RWPE2 (cell line): ENCODE data around the gene TRPC4AP.

Experiments used
- ATAC-seq: fragments of 200-7000 bp; cut with Tn5 transposase; 3 replicates; pipeline ENCODE4 v1.9.1; 2021; ENCODE audit warnings: low read depth
- DNase-seq: peaks from one replicate; pipeline ENCODE4 v3.0.0-alpha.2; 2020; ENCODE audit warnings: low spot score
- H3K27ac ChIP-seq: fragments of 450-650 bp; 2 replicates; pipeline ENCODE4 v1.5.1; 2017; ENCODE audit warnings: mild to moderate bottlenecking; ENCODE audit not compliant: poor library complexity, severe bottlenecking
- H3K27me3 ChIP-seq: fragments of 250-450 bp; sonication (Bioruptor Pico); 2 replicates; pipeline ENCODE4 v1.5.1; 2021; ENCODE audit warnings: mild to moderate bottlenecking, moderate library complexity; ENCODE audit not compliant: insufficient read depth, poor library complexity, severe bottlenecking
- H3K36me3 ChIP-seq: fragments of 250-450 bp; sonication (Bioruptor Pico); 2 replicates; pipeline ENCODE4 v1.5.1; 2020; ENCODE audit warnings: low read depth, mild to moderate bottlenecking, moderate library complexity
- H3K4me1 ChIP-seq: fragments of 250-450 bp; sonication (Bioruptor Pico); 2 replicates; pipeline ENCODE4 v1.5.1; 2021; ENCODE audit warnings: mild to moderate bottlenecking, moderate library complexity; ENCODE audit not compliant: insufficient read depth, poor library complexity, severe bottlenecking
- H3K4me3 ChIP-seq: fragments of 250-450 bp; sonication (Bioruptor Pico); 2 replicates; pipeline ENCODE4 v1.5.1; 2021; ENCODE audit warnings: mild to moderate bottlenecking, moderate library complexity; ENCODE audit not compliant: severe bottlenecking
- H3K9me3 ChIP-seq: fragments of 250-450 bp; sonication (Bioruptor Pico); 2 replicates; pipeline ENCODE4 v1.5.1; 2021; ENCODE audit warnings: mild to moderate bottlenecking, moderate library complexity; ENCODE audit not compliant: severe bottlenecking
- TF ChIP-seq, protein P1 (sequence below): fragments of 450-650 bp; IDR thresholded peaks from one replicate; pipeline ENCODE4 v1.5.1; 2017; ENCODE audit warnings: mild to moderate bottlenecking, moderate library complexity; ENCODE audit not compliant: poor library complexity, severe bottlenecking

The TRPC4AP gene

DNA sequence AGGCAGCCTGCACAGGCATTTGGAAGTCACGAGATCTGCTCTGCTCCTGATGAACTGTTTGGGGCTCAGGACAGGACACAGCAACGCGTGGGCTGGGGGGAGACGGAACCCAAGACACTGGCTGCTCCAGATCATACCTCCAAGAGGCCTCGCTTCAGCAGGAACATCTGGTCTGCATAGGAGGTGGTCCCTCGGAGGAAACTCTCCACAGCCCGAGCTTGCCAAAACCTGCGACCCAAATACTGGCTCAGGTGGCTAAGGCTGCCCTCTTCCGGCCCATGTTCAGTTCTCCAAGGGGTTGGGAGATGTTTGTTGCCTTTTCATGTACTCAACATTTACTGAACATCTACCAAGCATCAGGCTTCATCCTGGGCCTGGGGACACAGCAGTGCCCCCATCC, 85.2 kb downstream of the TRPC4AP start:
- H3K36me3 ChIP-seq, result peaks cover 98% of the 10 kb centered on the region

DNA sequence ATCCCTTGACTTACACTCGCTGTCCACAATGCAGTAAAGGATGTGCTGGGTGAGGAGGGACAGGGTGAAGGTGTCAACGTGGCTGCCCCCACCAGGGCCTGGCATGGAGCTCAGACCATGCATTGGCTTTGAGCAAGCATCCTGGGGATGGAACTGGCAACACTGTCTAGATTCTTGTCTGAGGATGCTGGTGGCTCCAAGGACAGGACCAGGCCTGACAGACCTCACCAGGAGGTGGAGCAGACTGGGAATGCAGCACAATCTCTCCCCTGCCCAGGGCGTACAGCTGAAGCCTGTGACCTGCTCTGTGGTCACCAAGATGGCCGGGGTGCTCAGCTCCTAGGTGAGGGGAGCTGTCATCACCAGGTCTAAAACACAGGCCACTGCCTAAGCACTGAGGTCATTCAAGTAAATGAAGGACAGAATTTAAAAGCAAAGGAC, 86.1 kb downstream of the TRPC4AP start:
- no peak for ATAC-seq
- Histone ChIP-seq H3K36me3 (peaks cover 97% of the 10 kb centered on the region), H3K4me3 (no peak overlapping the region)

More for the DNA sequence above, 85.2 kb downstream of the TRPC4AP start:
- DNase-seq (peak; percentile 66), ATAC-seq (no peak)
- TF ChIP-seq, protein P1, sequence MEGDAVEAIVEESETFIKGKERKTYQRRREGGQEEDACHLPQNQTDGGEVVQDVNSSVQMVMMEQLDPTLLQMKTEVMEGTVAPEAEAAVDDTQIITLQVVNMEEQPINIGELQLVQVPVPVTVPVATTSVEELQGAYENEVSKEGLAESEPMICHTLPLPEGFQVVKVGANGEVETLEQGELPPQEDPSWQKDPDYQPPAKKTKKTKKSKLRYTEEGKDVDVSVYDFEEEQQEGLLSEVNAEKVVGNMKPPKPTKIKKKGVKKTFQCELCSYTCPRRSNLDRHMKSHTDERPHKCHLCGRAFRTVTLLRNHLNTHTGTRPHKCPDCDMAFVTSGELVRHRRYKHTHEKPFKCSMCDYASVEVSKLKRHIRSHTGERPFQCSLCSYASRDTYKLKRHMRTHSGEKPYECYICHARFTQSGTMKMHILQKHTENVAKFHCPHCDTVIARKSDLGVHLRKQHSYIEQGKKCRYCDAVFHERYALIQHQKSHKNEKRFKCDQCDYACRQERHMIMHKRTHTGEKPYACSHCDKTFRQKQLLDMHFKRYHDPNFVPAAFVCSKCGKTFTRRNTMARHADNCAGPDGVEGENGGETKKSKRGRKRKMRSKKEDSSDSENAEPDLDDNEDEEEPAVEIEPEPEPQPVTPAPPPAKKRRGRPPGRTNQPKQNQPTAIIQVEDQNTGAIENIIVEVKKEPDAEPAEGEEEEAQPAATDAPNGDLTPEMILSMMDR, result no peak
- no peak overlapping the region for H3K4me3 ChIP-seq
- H3K27ac ChIP-seq, result no peak overlapping the region
- H3K27me3 ChIP-seq, result no peaks in the 10 kb centered on the region
- no peaks in the 10 kb centered on the region for H3K4me1 ChIP-seq
- no peaks in the 10 kb centered on the region for H3K9me3 ChIP-seq

DNA sequence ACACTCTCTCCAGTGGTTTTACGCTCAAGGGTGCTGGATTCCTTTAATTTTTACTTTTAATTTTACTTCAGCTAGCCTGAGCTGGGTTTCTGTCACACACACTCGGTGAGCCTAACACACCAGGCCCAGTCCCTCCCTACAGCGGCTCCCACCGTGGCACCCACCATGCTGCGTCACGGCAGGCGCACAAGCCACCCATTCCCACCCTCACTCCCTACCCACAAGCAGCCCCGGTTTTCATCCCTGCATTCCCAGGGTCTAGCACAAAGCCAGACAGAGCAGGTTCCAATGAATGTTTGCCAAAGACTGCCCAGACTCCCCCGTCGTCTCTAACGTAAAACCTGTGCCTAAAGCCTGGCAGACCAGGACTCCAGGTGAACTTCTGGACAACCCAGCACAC, 86.6 kb downstream of the TRPC4AP start:
- H3K27me3 ChIP-seq, result no peaks in the 10 kb centered on the region
- H3K36me3 ChIP-seq, result peaks cover 97% of the 10 kb centered on the region
- TF ChIP-seq, protein P1, result no peak
- H3K4me3 ChIP-seq, result no peak overlapping the region
- DNase-seq, result peak; percentile 80
- no peaks in the 10 kb centered on the region for H3K9me3 ChIP-seq
- ATAC-seq, result no peak
- H3K27ac ChIP-seq, result no peak overlapping the region
- no peaks in the 10 kb centered on the region for H3K4me1 ChIP-seq

More for the DNA sequence above, 86.1 kb downstream of the TRPC4AP start:
- peak; percentile 76 for DNase-seq
- no peaks in the 10 kb centered on the region for H3K4me1 ChIP-seq
- no peaks in the 10 kb centered on the region for H3K9me3 ChIP-seq
- H3K27me3 ChIP-seq, result no peaks in the 10 kb centered on the region
- no peak overlapping the region for H3K27ac ChIP-seq
- TF ChIP-seq, protein P1, result no peak

DNA sequence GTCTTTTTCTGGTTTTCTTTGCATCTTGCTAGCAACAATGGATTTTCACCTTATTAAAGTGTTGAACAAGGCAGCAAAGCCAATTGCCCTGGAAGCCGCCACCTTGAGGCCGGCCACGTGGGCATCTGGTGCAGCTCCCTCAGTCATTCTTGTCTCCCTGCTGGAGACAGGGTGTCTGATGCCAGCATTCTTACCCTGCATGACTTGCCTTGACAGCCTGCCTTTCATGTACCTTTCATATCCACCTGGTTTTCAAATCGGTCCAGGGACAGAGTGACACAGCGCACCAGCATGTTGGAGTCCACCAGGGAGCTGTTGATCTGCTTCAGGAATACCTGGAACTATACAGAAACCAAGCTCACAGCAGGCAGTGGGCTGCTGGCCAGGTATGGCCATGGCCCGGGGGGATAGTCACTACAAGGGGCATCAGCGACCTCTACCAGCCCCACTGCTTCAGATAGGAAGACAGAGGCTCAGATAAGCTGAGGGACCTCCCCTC, 87.1 kb downstream of the TRPC4AP start:
- ATAC-seq, result no peak
- TF ChIP-seq, protein P1, result no peak
- Histone ChIP-seq H3K36me3 (peaks cover 97% of the 10 kb centered on the region), H3K9me3 (no peaks in the 10 kb centered on the region), H3K4me1 (no peaks in the 10 kb centered on the region), H3K27ac (no peak overlapping the region), H3K27me3 (no peaks in the 10 kb centered on the region), H3K4me3 (no peak overlapping the region)
- peak; percentile 67 for DNase-seq

DNA sequence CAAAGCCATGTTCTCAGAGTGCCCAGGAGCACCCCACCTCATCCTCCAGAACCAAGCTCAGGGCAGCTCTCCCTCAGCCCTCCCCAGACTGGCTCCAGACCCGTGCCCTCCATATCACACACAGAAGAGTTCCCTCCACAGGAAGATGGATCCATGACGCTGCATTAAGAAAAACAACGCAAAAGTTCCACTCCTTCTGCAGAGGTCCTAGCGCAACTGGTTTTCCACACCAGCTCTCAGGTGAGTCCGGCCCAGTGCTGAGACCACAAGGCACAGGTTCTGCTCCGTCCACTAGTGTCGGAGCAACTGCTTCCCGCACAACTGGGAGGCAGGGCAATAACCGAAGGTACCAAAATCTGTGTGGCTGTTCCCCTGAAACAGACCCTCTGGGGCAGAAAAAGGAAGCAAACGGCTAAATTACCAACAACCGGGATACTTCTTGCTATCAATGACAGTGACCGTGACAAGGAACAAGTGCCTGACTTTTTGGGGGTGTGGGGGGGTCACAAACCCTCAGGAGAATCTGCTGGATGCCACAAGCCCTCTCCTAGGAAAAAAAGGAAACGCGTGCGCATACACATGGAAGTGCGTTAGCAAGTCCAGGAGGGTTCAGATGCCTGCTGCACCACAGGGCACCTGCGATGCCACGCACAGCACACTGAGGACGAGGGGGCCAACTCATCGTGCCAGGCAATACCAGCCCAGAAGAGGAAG, 87.7 kb downstream of the TRPC4AP start:
- ATAC-seq (no peak), DNase-seq (peak; percentile 71)
- Histone ChIP-seq H3K27ac (no peak overlapping the region), H3K27me3 (no peaks in the 10 kb centered on the region), H3K9me3 (no peaks in the 10 kb centered on the region), H3K36me3 (peaks cover 98% of the 10 kb centered on the region), H3K4me3 (no peak overlapping the region), H3K4me1 (no peaks in the 10 kb centered on the region)
- TF ChIP-seq, protein P1, result no peak
